Loucy (cell line): Measurements from ENCODE around the gene GPC5.

ENCODE experiments used
- EZH2phosphoT487 ChIP-seq: fragments of 200-600 bp; IDR thresholded peaks from 2 replicates; pipeline ENCODE4 v1.6.1; 2018; ENCODE audit warnings: antibody characterized with exemption, mild to moderate bottlenecking, moderate library complexity, borderline replicate concordance
- TF ChIP-seq, protein P1 (sequence below): fragments of 200-600 bp; sonication (generic); conservative IDR thresholded peaks from 2 replicates; pipeline ENCODE4 v1.5.1; 2014; ENCODE audit warnings: mild to moderate bottlenecking, antibody characterized with exemption, low read length

DNA sequence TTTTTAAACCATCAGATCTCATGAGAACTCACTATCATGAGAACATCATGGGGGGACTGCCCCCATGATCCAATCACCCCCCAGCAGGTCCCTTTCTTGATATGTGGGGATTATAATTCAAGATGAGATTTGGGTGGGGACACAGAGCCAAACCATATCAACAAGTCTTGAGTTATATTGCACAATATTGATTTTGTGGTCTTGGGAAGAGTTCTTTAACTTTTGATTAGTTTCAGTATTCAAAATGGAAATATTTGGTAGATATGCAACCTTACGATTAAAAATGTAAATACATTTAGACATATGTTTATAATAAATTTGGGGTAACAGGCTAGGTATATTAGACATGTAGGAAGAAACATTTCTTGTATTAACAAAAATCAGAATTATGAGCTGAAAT lies 188.2 kb downstream of the GPC5 start:
- TF ChIP-seq, protein P1, sequence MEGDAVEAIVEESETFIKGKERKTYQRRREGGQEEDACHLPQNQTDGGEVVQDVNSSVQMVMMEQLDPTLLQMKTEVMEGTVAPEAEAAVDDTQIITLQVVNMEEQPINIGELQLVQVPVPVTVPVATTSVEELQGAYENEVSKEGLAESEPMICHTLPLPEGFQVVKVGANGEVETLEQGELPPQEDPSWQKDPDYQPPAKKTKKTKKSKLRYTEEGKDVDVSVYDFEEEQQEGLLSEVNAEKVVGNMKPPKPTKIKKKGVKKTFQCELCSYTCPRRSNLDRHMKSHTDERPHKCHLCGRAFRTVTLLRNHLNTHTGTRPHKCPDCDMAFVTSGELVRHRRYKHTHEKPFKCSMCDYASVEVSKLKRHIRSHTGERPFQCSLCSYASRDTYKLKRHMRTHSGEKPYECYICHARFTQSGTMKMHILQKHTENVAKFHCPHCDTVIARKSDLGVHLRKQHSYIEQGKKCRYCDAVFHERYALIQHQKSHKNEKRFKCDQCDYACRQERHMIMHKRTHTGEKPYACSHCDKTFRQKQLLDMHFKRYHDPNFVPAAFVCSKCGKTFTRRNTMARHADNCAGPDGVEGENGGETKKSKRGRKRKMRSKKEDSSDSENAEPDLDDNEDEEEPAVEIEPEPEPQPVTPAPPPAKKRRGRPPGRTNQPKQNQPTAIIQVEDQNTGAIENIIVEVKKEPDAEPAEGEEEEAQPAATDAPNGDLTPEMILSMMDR, result no peak
- no peak for TF ChIP-seq EZH2phosphoT487
